GM23338 (cell line): ENCODE measurements around the gene MAVS. TPM values are rescaled to one million over a fixed set of nuclear protein-coding genes. Genes with fewer than 3 reads are reported as not detected.
"Not testable (repeated sequence)": the region's sequence is repeated elsewhere in the genome, so short reads cannot be mapped to it uniquely, and the experiment has no call there.

Source experiments
- ATAC-seq: fragments of 200-7000 bp; cut with Tn5 transposase; 3 replicates; pipeline ENCODE4 v1.9.1; 2020
- DNase-seq: peaks from one replicate; pipeline ENCODE4 v3.0.0-alpha.2; 2015; ENCODE audit warnings: low spot score
- H2AFZ ChIP-seq: fragments of 200-600 bp; sonication (generic); 2 replicates; pipeline ENCODE4 v1.8.0; 2016; ENCODE audit warnings: antibody characterized with exemption, mild to moderate bottlenecking, moderate library complexity
- H3F3A ChIP-seq: fragments of 200-600 bp; sonication (generic); replicated peaks from 2 replicates; pipeline ENCODE4 v1.8.0; 2017; ENCODE audit warnings: antibody characterized with exemption, mixed run types, low read depth
- H3K27ac ChIP-seq: fragments of 200-600 bp; sonication (generic); 2 replicates; pipeline ENCODE4 v1.6.1; 2016; ENCODE audit warnings: low read depth
- H3K27me3 ChIP-seq: fragments of 200-600 bp; sonication (generic); 2 replicates; pipeline ENCODE4 v1.8.0; 2016; ENCODE audit warnings: mild to moderate bottlenecking, mixed run types, moderate library complexity; ENCODE audit not compliant: insufficient read depth
- H3K36me3 ChIP-seq: fragments of 200-600 bp; sonication (generic); 2 replicates; pipeline ENCODE4 v1.8.0; 2016; ENCODE audit warnings: mild to moderate bottlenecking; ENCODE audit not compliant: insufficient read depth
- H3K4me1 ChIP-seq: fragments of 200-600 bp; sonication (generic); 2 replicates; pipeline ENCODE4 v1.8.0; 2016; ENCODE audit warnings: mild to moderate bottlenecking, moderate library complexity; ENCODE audit not compliant: insufficient read depth
- H3K4me2 ChIP-seq: fragments of 200-600 bp; sonication (generic); 2 replicates; pipeline ENCODE4 v1.7.1; 2017; ENCODE audit warnings: mixed run types
- H3K4me3 ChIP-seq: fragments of 200-600 bp; sonication (generic); 2 replicates; pipeline ENCODE4 v1.6.1; 2016; ENCODE audit warnings: mixed run types
- H3K79me2 ChIP-seq: fragments of 200-600 bp; sonication (generic); replicated peaks from 2 replicates; pipeline ENCODE4 v1.8.0; 2017; ENCODE audit warnings: mild to moderate bottlenecking; ENCODE audit not compliant: insufficient read depth
- H3K9me2 ChIP-seq: fragments of 200-600 bp; sonication (generic); 2 replicates; pipeline ENCODE4 v1.8.0; 2017; ENCODE audit not compliant: insufficient read depth
- H4K20me1 ChIP-seq: fragments of 200-600 bp; sonication (generic); replicated peaks from 2 replicates; pipeline ENCODE4 v1.8.0; 2017; ENCODE audit warnings: mild to moderate bottlenecking; ENCODE audit not compliant: insufficient read depth
- H3K27ac Mint-ChIP-seq: 2 replicates; pipeline ENCODE4 v1.8.0; 2020; ENCODE audit warnings: inconsistent platforms, mild to moderate bottlenecking, moderate library complexity, mixed read lengths
- H3K27me3 Mint-ChIP-seq: 3 replicates; pipeline ENCODE4 v1.8.0; 2022; ENCODE audit warnings: low read depth, mild to moderate bottlenecking, moderate library complexity, mixed read lengths, inconsistent platforms; ENCODE audit not compliant: insufficient read depth, poor library complexity
- H3K36me3 Mint-ChIP-seq: 3 replicates; pipeline ENCODE4 v1.8.0; 2021; ENCODE audit warnings: low read depth, mild to moderate bottlenecking, inconsistent platforms, moderate library complexity, mixed read lengths
- H3K4me1 Mint-ChIP-seq: 3 replicates; pipeline ENCODE4 v1.8.0; 2020; ENCODE audit warnings: mild to moderate bottlenecking, inconsistent platforms, mixed read lengths
- H3K4me3 Mint-ChIP-seq: 3 replicates; pipeline ENCODE4 v1.8.0; 2021; ENCODE audit warnings: moderate library complexity, mild to moderate bottlenecking, inconsistent platforms, mixed read lengths
- H3K9me3 Mint-ChIP-seq: 3 replicates; pipeline ENCODE4 v1.8.0; 2020; ENCODE audit warnings: moderate library complexity, mild to moderate bottlenecking, inconsistent platforms, mixed read lengths
- CREB1 ChIP-seq: fragments of 250-450 bp; sonication (Bioruptor Pico); IDR thresholded peaks from 2 replicates; pipeline ENCODE4 v1.5.0; 2020; ENCODE audit warnings: low read depth, mild to moderate bottlenecking, moderate library complexity
- CTCF ChIP-seq, 2 experiments: fragments of 200-600 bp in 1 of 2; sonication (generic) in 1 of 2; conservative IDR thresholded peaks; 2 replicates each; pipeline versions ENCODE4 v1.5.1 to v1.6.1; 2016 to 2017; ENCODE audit warnings: antibody characterized with exemption in 2 of 2, low read depth in 2 of 2, mild to moderate bottlenecking in 2 of 2, moderate library complexity in 1 of 2
- ETS1 ChIP-seq: IDR thresholded peaks from 2 replicates; pipeline ENCODE4 v1.6.1; 2016; ENCODE audit warnings: antibody characterized with exemption
- EZH2 ChIP-seq: fragments of 200-600 bp; sonication (generic); IDR thresholded peaks from one replicate; pipeline ENCODE4 v1.8.0; 2017; ENCODE audit warnings: antibody characterized with exemption, mild to moderate bottlenecking, low read depth; ENCODE audit not compliant: unreplicated experiment
- EZH2phosphoT487 ChIP-seq: fragments of 200-600 bp; sonication (generic); IDR thresholded peaks from one replicate; pipeline ENCODE4 v1.8.1; 2018; ENCODE audit warnings: antibody characterized with exemption; ENCODE audit not compliant: unreplicated experiment
- JUNB ChIP-seq: IDR thresholded peaks from one replicate; pipeline ENCODE4 v1.6.1; 2016; ENCODE audit warnings: antibody characterized with exemption; ENCODE audit not compliant: unreplicated experiment
- NANOG ChIP-seq: IDR thresholded peaks from 2 replicates; pipeline ENCODE4 v1.6.1; 2016; ENCODE audit warnings: antibody characterized with exemption, borderline replicate concordance
- POLR2AphosphoS5 ChIP-seq: IDR thresholded peaks from 2 replicates; pipeline ENCODE4 v1.6.1; 2016; ENCODE audit warnings: antibody characterized with exemption, low read depth
- STAT1 ChIP-seq: IDR thresholded peaks from one replicate; pipeline ENCODE4 v1.6.1; 2016; ENCODE audit warnings: antibody characterized with exemption; ENCODE audit not compliant: unreplicated experiment
- ZNF114 ChIP-seq: fragments of 250-450 bp; sonication (Bioruptor Pico); IDR thresholded peaks from 2 replicates; pipeline ENCODE4 v1.5.0; 2020; ENCODE audit warnings: mild to moderate bottlenecking, moderate library complexity
- ZNF331 ChIP-seq: fragments of 250-450 bp; sonication (Bioruptor Pico); IDR thresholded peaks from 2 replicates; pipeline ENCODE4 v1.5.0; 2020; ENCODE audit warnings: low read depth, mild to moderate bottlenecking, moderate library complexity
- ZNF462 ChIP-seq: fragments of 250-450 bp; sonication (Bioruptor Pico); IDR thresholded peaks from 2 replicates; pipeline ENCODE4 v1.5.0; 2020; ENCODE audit warnings: mild to moderate bottlenecking, moderate library complexity
- polyA plus RNA-seq: library from polyadenylated mRNA; unstranded; fragments of >200 nt; fragmentation: Nextera tagmentation; extraction: Ambion mirVana; gene quantifications from 2 replicates; pipeline ENCODE4 v1.2.1, GENCODE V29; 2016
- total RNA-seq: library from RNA; depleted of rRNA; stranded (reverse); fragments of >200 nt; shearing (Covaris generic); gene quantifications from 2 replicates; pipeline ENCODE4 v1.2.3, GENCODE V29; 2014

The MAVS gene
- total and polyA plus RNA-seq, 2 experiments from 2014 or later, result 5.2 to 21.8 TPM

GRCh38 chr20:3876676-3877075, 30.0 kb downstream of the MAVS start:
- Histone ChIP-seq H3K4me2 (no peak overlapping the region), H3K4me3 (no peak overlapping the region), H3K79me2 (no peaks in the 10 kb centered on the region), H3K27me3 (no peaks in the 10 kb centered on the region), H3K9me2 (no peaks in the 10 kb centered on the region), H4K20me1 (no peaks in the 10 kb centered on the region; the same call in none of the 2 replicates), H3F3A (no peaks in the 10 kb centered on the region), H2AFZ (no peak overlapping the region), H3K4me1 (no peaks in the 10 kb centered on the region), H3K27ac (no peak overlapping the region), H3K36me3 (0 out of 2 replicates have a peak, but pooled peaks cover 3% of the 10 kb centered on the region)
- Mint-ChIP-seq H3K9me3 (no peaks in the 10 kb centered on the region), H3K4me1 (peaks cover 7% of the 10 kb centered on the region; the same call in 2 of the 3 replicates), H3K36me3 (peaks cover 20% of the 10 kb centered on the region; the same call in 2 of the 3 replicates), H3K27me3 (peaks cover 4% of the 10 kb centered on the region), H3K27ac (no peak overlapping the region), H3K4me3 (no peak overlapping the region)
- DNase-seq (no peak), ATAC-seq (no peak)
- TF ChIP-seq STAT1 (no peak), EZH2phosphoT487 (no peak), JUNB (no peak), CREB1 (CRISPR knock-in tag) (no peak), EZH2 (no peak), ZNF331 (CRISPR knock-in tag) (no peak), POLR2AphosphoS5 (no peak), CTCF (conservative IDR thresholded peaks at IDR 0.05; ENCODE audit: low read depth in 2 of 2) (no peak), NANOG (no peak), ZNF462 (CRISPR knock-in tag) (no peak), ZNF114 (no peak), ETS1 (no peak)

GRCh38 chr20:3878921-3879274, 32.3 kb downstream of the MAVS start:
- H3K4me2 ChIP-seq, H3K27ac Mint-ChIP-seq, H3F3A ChIP-seq, DNase-seq, H3K4me3 Mint-ChIP-seq, H3K27ac ChIP-seq, H3K79me2 ChIP-seq, H3K9me2 ChIP-seq, H3K4me1 Mint-ChIP-seq, H3K36me3 ChIP-seq, H3K27me3 ChIP-seq, H3K36me3 Mint-ChIP-seq, ATAC-seq, H3K4me1 ChIP-seq, H4K20me1 ChIP-seq, H3K27me3 Mint-ChIP-seq, H2AFZ ChIP-seq, H3K4me3 ChIP-seq, H3K9me3 Mint-ChIP-seq: not testable (repeated sequence)
